ENCODE data around the gene ASB10. TPM values are rescaled to one million over a fixed set of nuclear protein-coding genes. Genes with fewer than 3 reads are reported as not detected.

Gene ASB10
- total RNA-seq, 6 experiments from 2014 or later = not detected

DNA sequence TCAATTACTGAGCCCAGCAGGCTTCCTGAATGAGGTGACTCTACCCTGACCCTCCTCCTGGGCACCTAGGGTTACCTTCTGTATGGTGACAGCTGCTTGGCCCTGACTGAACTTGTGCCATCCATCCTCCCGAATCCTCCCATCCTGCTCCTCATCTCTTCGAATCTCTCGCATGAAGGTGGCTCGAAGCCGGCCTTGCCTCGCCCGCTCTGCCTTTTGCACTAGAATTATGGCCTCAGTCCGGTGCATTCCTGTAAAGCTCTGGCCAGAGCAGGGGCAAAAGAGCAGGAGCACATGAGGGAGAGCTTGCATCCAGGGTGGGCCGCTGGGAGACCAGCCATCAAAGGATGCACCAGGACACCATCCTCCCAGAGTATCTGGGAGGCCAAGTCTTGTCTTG is 15.8 kb upstream of the ASB10 start:
- DNase-seq = no peak
- H3K36me3 ChIP-seq = no peaks in the 10 kb centered on the region
- no peak overlapping the region for H3K4me3 ChIP-seq
- H3K9me3 ChIP-seq = no peaks in the 10 kb centered on the region
- ATAC-seq = no peak
- H3K27me3 ChIP-seq = no peaks in the 10 kb centered on the region
- TF ChIP-seq CTCF (IDR thresholded peaks at IDR 0.05) (no peak), POLR2A (IDR thresholded peaks at IDR 0.05) (no peak)
- WGBS (ENCODE audit: insufficient coverage, low coverage, low lambda C conversion rate, missing lambda C conversion rate) = 80% methylated on average over 8 of the region's 9 CpGs
- no peak overlapping the region for H3K27ac ChIP-seq
- H3K4me1 ChIP-seq = no peaks in the 10 kb centered on the region
- intact Hi-C loops (cut with DNase I) = no loop called here

GRCh38 chr7:151201751-151202150 is 14.7 kb upstream of the ASB10 start:
- Histone ChIP-seq H3K27me3 (no peaks in the 10 kb centered on the region), H3K27ac (no peak overlapping the region), H3K4me1 (no peaks in the 10 kb centered on the region), H3K36me3 (no peaks in the 10 kb centered on the region), H3K4me3 (no peak overlapping the region), H3K9me3 (no peaks in the 10 kb centered on the region)
- TF ChIP-seq CTCF (IDR thresholded peaks at IDR 0.05) (no peak), POLR2A (IDR thresholded peaks at IDR 0.05) (no peak)
- intact Hi-C loops (cut with DNase I) = no loop called here
- DNase-seq = no peak
- no peak for ATAC-seq
- 78% methylated on average over 4 of the region's 4 CpGs for WGBS (ENCODE audit: insufficient coverage, low coverage, low lambda C conversion rate, missing lambda C conversion rate)

DNA sequence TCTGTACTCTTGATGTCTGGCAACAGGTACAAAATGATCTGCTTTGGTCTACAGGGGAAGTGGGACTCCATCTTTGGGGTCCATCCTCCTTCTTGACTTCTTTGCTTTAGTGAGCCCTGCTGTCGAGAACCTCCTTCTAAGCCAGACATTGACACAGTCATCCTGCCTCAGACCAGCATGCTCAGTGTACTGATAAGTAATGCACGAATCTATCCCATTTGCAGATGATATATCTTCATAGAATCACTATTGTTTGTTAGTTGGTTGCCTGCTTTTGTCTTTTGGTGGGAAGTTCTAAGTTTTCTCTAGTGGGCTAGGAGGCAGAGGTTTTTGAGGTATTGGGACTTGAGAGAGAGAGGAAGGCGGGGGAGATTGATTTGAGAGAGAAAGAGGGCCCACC is 14.3 kb upstream of the ASB10 start:
- H3K36me3 ChIP-seq = no peaks in the 10 kb centered on the region
- no peaks in the 10 kb centered on the region for H3K4me1 ChIP-seq
- no peak overlapping the region for H3K27ac ChIP-seq
- no peaks in the 10 kb centered on the region for H3K9me3 ChIP-seq
- H3K4me3 ChIP-seq = no peak overlapping the region
- TF ChIP-seq CTCF (IDR thresholded peaks at IDR 0.05) (no peak), POLR2A (IDR thresholded peaks at IDR 0.05) (no peak)
- H3K27me3 ChIP-seq = no peaks in the 10 kb centered on the region
- ATAC-seq (no peak), DNase-seq (no peak)
- intact Hi-C loops (cut with DNase I) = no loop called here
- 75% methylated on average over 3 of the region's 3 CpGs for WGBS (ENCODE audit: insufficient coverage, low coverage, low lambda C conversion rate, missing lambda C conversion rate)

- intact Hi-C loops (cut with DNase I) = no loop called here
- Histone ChIP-seq H3K27me3 (no peaks in the 10 kb centered on the region), H3K27ac (no peak overlapping the region), H3K4me3 (no peak overlapping the region), H3K36me3 (no peaks in the 10 kb centered on the region), H3K9me3 (no peaks in the 10 kb centered on the region), H3K4me1 (no peaks in the 10 kb centered on the region)
- DNase-seq (no peak), ATAC-seq (no peak)
- WGBS (ENCODE audit: insufficient coverage, low coverage, low lambda C conversion rate, missing lambda C conversion rate) = 65% methylated on average over 16 of the region's 30 CpGs
- no peak for TF ChIP-seq POLR2A (IDR thresholded peaks at IDR 0.05)
- no peak for TF ChIP-seq CTCF (IDR thresholded peaks at IDR 0.05)
Measured at GRCh38 chr7:151198945-151199848, 12.1 kb upstream of the ASB10 start.
